SK-N-SH (cell line): ENCODE results near the gene MYO9B. TPM values are rescaled to one million over a fixed set of nuclear protein-coding genes. Genes with fewer than 3 reads are reported as not detected.
A peak's percentile ranks its signal among the peaks of the same experiment; 100 is the strongest.

ENCODE experiments used
- CTCF ChIA-PET: fragments of 300-600, 350-600 bp; formaldehyde crosslinking; extraction: SDS; loops from one replicate; lab custom pipeline; 2021; lab: Yijun Ruan, JAX
- POLR2A ChIA-PET: fragments of 350-600 bp; sonication (Branson Sonifier 250); formaldehyde crosslinking; extraction: SDS; loops from one replicate; lab custom pipeline; 2020; ENCODE audit warnings: antibody characterized with exemption, inconsistent platforms; lab: Yijun Ruan, JAX
- DNase-seq: peaks from one replicate; pipeline ENCODE4 v3.0.0; 2012
- H2AFZ ChIP-seq: fragments of 200-600 bp; sonication (generic); 2 replicates; pipeline ENCODE4 v1.8.1; 2016; ENCODE audit warnings: antibody characterized with exemption, mild to moderate bottlenecking, low read depth
- H3F3A ChIP-seq: fragments of 200-600 bp; sonication (generic); replicated peaks from 2 replicates; pipeline ENCODE3; 2016; ENCODE audit warnings: antibody characterized with exemption, mild to moderate bottlenecking; ENCODE audit not compliant: insufficient read depth
- H3K27ac ChIP-seq, 2 experiments: fragments of 200-500 bp in 1 of 2; fragments of 200-600 bp in 1 of 2; sonication (Bioruptor generic) in 1 of 2; sonication (generic), shearing (Covaris generic) in 1 of 2; 2 replicates each; pipeline versions ENCODE4 v1.5.1 to v1.6.1; 2014 to 2016; ENCODE audit warnings: low read depth in 2 of 2, inconsistent platforms in 1 of 2, low read length in 1 of 2, mild to moderate bottlenecking in 1 of 2, mixed read lengths in 1 of 2
- H3K27me3 ChIP-seq: fragments of 200-600 bp; sonication (generic), shearing (Covaris generic); 2 replicates; pipeline ENCODE4 v1.6.1; 2016; ENCODE audit warnings: mixed run types; ENCODE audit not compliant: insufficient read depth
- H3K36me3 ChIP-seq, 2 experiments: fragments of 200-500 bp in 1 of 2; fragments of 200-600 bp in 1 of 2; sonication (Bioruptor generic) in 1 of 2; sonication (generic) in 1 of 2; replicated peaks in 1 of 2; 2 replicates each; pipeline versions ENCODE3 to v1.5.1; 2014 to 2016; ENCODE audit warnings: low read length in 1 of 2, mild to moderate bottlenecking in 1 of 2; ENCODE audit not compliant: insufficient read depth in 2 of 2, control insufficient read depth in 1 of 2
- H3K4me1 ChIP-seq, 2 experiments: fragments of 200-500 bp in 1 of 2; fragments of 200-600 bp in 1 of 2; sonication (Bioruptor generic) in 1 of 2; sonication (generic), shearing (Covaris generic) in 1 of 2; 2 replicates each; pipeline versions ENCODE4 v1.5.1 to v1.6.1; 2014 to 2016; ENCODE audit warnings: low read depth in 1 of 2, low read length in 1 of 2, mixed run types in 1 of 2; ENCODE audit not compliant: insufficient read depth in 2 of 2, control insufficient read depth in 1 of 2
- H3K4me2 ChIP-seq: fragments of 200-600 bp; sonication (generic), shearing (Covaris generic); 2 replicates; pipeline ENCODE4 v1.6.1; 2017; ENCODE audit warnings: mixed run types
- H3K4me3 ChIP-seq, 2 experiments: fragments of 200-500 bp in 1 of 2; fragments of 200-600 bp in 1 of 2; sonication (Bioruptor generic) in 1 of 2; sonication (generic), shearing (Covaris generic) in 1 of 2; 2 replicates each; pipeline versions ENCODE4 v1.5.1 to v1.8.1; 2014 to 2016; ENCODE audit warnings: low read depth in 2 of 2, inconsistent platforms in 1 of 2, low read length in 1 of 2, mild to moderate bottlenecking in 1 of 2, mixed read lengths in 1 of 2, moderate library complexity in 1 of 2
- H3K79me2 ChIP-seq: fragments of 200-600 bp; sonication (generic); 2 replicates; pipeline ENCODE4 v1.8.1; 2017; ENCODE audit warnings: mild to moderate bottlenecking; ENCODE audit not compliant: insufficient read depth
- H3K9ac ChIP-seq: fragments of 200-600 bp; sonication (generic); 2 replicates; pipeline ENCODE4 v1.6.1; 2017; ENCODE audit warnings: mixed run types
- H3K9me2 ChIP-seq: fragments of 200-600 bp; sonication (generic); 2 replicates; pipeline ENCODE4 v1.6.1; 2017; ENCODE audit warnings: mixed run types
- H3K9me3 ChIP-seq: fragments of 200-600 bp; sonication (generic); 2 replicates; pipeline ENCODE4 v1.6.1; 2017; ENCODE audit warnings: mixed run types, mild to moderate bottlenecking, moderate library complexity
- H4K20me1 ChIP-seq: fragments of 200-600 bp; sonication (generic); 2 replicates; pipeline ENCODE4 v1.6.1; 2017; ENCODE audit warnings: mild to moderate bottlenecking, mixed run types; ENCODE audit not compliant: insufficient read depth
- CHD2 ChIP-seq: fragments of 150-350 bp; IDR thresholded peaks from 2 replicates; pipeline ENCODE4 v1.6.1; 2018; ENCODE audit warnings: low read length; ENCODE audit not compliant: partially characterized antibody
- CTCF ChIP-seq: fragments of 200-600 bp; sonication (generic); IDR thresholded peaks from 2 replicates; pipeline ENCODE4 v1.6.1; 2017; ENCODE audit warnings: antibody characterized with exemption, mild to moderate bottlenecking, moderate library complexity
- FOXM1 ChIP-seq: IDR thresholded peaks from 2 replicates; pipeline ENCODE4 v1.4.0; 2012; ENCODE audit warnings: low read depth, mild to moderate bottlenecking
- JUND ChIP-seq: IDR thresholded peaks from 2 replicates; pipeline ENCODE4 v1.4.0; 2012
- MAX ChIP-seq: IDR thresholded peaks from 2 replicates; pipeline ENCODE4 v1.4.0; 2012; ENCODE audit warnings: low read depth
- MEF2A ChIP-seq: IDR thresholded peaks from 2 replicates; pipeline ENCODE4 v1.4.0; 2012; ENCODE audit warnings: low read depth, borderline replicate concordance
- MXI1 ChIP-seq: IDR thresholded peaks from 2 replicates; pipeline ENCODE4 v1.6.1; 2012; ENCODE audit warnings: mild to moderate bottlenecking, low read depth, low read length, improper control_type of control experiment
- NFIC ChIP-seq: IDR thresholded peaks from 2 replicates; pipeline ENCODE4 v1.4.0; 2012; ENCODE audit warnings: borderline replicate concordance
- NRF1 ChIP-seq: IDR thresholded peaks from 2 replicates; pipeline ENCODE4 v1.6.1; 2012; ENCODE audit warnings: low read depth, mild to moderate bottlenecking, low read length
- POLR2AphosphoS5 ChIP-seq: IDR thresholded peaks from 2 replicates; pipeline ENCODE4 v1.6.1; 2012; ENCODE audit warnings: low read depth, low read length
- RAD21 ChIP-seq: IDR thresholded peaks from 2 replicates; pipeline ENCODE4 v1.6.1; 2012; ENCODE audit warnings: mild to moderate bottlenecking, low read length
- RCOR1 ChIP-seq: fragments of 150-350 bp; IDR thresholded peaks from 2 replicates; pipeline ENCODE4 v1.6.1; 2017; ENCODE audit warnings: antibody characterized with exemption, low read length
- REST ChIP-seq: IDR thresholded peaks from 2 replicates; pipeline ENCODE4 v1.6.1; 2012; ENCODE audit warnings: mild to moderate bottlenecking, low read depth, low read length, moderate library complexity
- RXRA ChIP-seq: IDR thresholded peaks from 2 replicates; pipeline ENCODE4 v1.4.0; 2012; ENCODE audit warnings: low read depth, mild to moderate bottlenecking, borderline replicate concordance
- SIN3A ChIP-seq: IDR thresholded peaks from 2 replicates; pipeline ENCODE4 v1.6.1; 2012; ENCODE audit warnings: low read depth, mild to moderate bottlenecking, low read length, moderate library complexity, borderline replicate concordance
- SMC3 ChIP-seq: IDR thresholded peaks from 2 replicates; pipeline ENCODE4 v1.6.1; 2012; ENCODE audit warnings: low read depth, low read length, improper control_type of control experiment
- TAF1 ChIP-seq: IDR thresholded peaks from 2 replicates; pipeline ENCODE4 v1.6.1; 2012; ENCODE audit warnings: low read depth, mild to moderate bottlenecking, low read length, moderate library complexity, borderline replicate concordance
- TCF12 ChIP-seq: IDR thresholded peaks from 2 replicates; pipeline ENCODE4 v1.4.0; 2012
- TEAD4 ChIP-seq: IDR thresholded peaks from 2 replicates; pipeline ENCODE4 v1.4.0; 2012; ENCODE audit warnings: mild to moderate bottlenecking, borderline replicate concordance; ENCODE audit not compliant: insufficient read depth
- YY1 ChIP-seq: IDR thresholded peaks from 2 replicates; pipeline ENCODE4 v1.4.0; 2012; ENCODE audit warnings: low read depth, mild to moderate bottlenecking
- ZBTB33 ChIP-seq: IDR thresholded peaks from 2 replicates; pipeline ENCODE4 v1.4.0; 2012; ENCODE audit warnings: low read depth, borderline replicate concordance
- WGBS: methylation state at CpG from one replicate; pipeline ENCODE4 v1.1.6; 2017; ENCODE audit warnings: low lambda C conversion rate; 5-methylcytosine and 5-hydroxymethylcytosine counted together
- polyA plus RNA-seq, 3 experiments: library from polyadenylated mRNA; depleted of rRNA; stranded (reverse); fragments of >200 nt; gene quantifications; 2 replicates each; pipeline ENCODE4 v1.2.3, GENCODE V29; 2012

Gene MYO9B
- polyA plus RNA-seq, 1 of the 3 experiments (the other 2 are of a cell fraction) = 37.6 TPM

- TF ChIP-seq ZBTB33 (no peak), SMC3 (no peak), NRF1 (no peak), RXRA (no peak), MXI1 (no peak), TEAD4 (no peak)
- TF ChIP-seq, all 33 proteins: peak for 0
Measured at GRCh38 chr19:17234911-17235299, 159.3 kb downstream of the MYO9B start (continued).

- Histone ChIP-seq H3K4me2 (peak overlapping the region; percentile 97), H3K9me3 (no peaks in the 10 kb centered on the region), H3K4me3 (peak overlapping the region; percentile 53 to 70), H3K27ac (peak overlapping the region; percentile 39 to 83), H3K4me1 (peaks cover 13 to 22% of the 10 kb centered on the region in 2 experiments; a peak in 3 of 4 replicates), H3K9ac (peak overlapping the region; percentile 34; the same call in 1 of the 2 replicates), H3K79me2 (peaks cover 62% of the 10 kb centered on the region), H3K9me2 (no peaks in the 10 kb centered on the region), H2AFZ (no peak overlapping the region), H3F3A (peaks cover 21% of the 10 kb centered on the region), H3K36me3 (peaks cover 13 to 19% of the 10 kb centered on the region in 2 experiments), H4K20me1 (peaks cover 17% of the 10 kb centered on the region), H3K27me3 (no peaks in the 10 kb centered on the region)
- peak; percentile 71 for DNase-seq
- no peak for TF ChIP-seq MEF2A
- TF ChIP-seq YY1 = 0 out of 2 replicates have a peak, but pooled peaks have one; percentile 55
- peak; percentile 63; the same call in 1 of the 2 replicates for TF ChIP-seq SIN3A
- no peak for TF ChIP-seq TCF12
- TF ChIP-seq MXI1 = peak; percentile 91
- TF ChIP-seq POLR2AphosphoS5 = no peak
- TF ChIP-seq JUND = no peak
- peak; percentile 37 for TF ChIP-seq SMC3
- TF ChIP-seq REST = no peak
- TF ChIP-seq RCOR1 = no peak
- TF ChIP-seq MAX = peak; percentile 63
- no peak for TF ChIP-seq ZBTB33
- no peak for TF ChIP-seq FOXM1
- peak; percentile 56 for TF ChIP-seq RAD21
- TF ChIP-seq CTCF = peak; percentile 49
- TF ChIP-seq CHD2 = no peak
- no peak for TF ChIP-seq NFIC
- TF ChIP-seq TAF1 = peak; percentile 5; the same call in 1 of the 2 replicates
- ChIA-PET POLR2A (interaction anchor here (0.8 to 2.4 kb wide), 3 partner anchors 9 to 20 kb away, joined by 5 to 12 read pairs (median 12); partner anchors contain the start of genes OCEL1 and USE1), CTCF (interaction anchor here (0.7 to 4.4 kb wide), 8 partner anchors 9 to 164 kb away, joined by 3 to 29 read pairs (median 4); partner anchors contain the start of genes ANKLE1, OCEL1 and USE1)
- 0% methylated on average over 8 of the region's 80 CpGs for WGBS
Measured at GRCh38 chr19:17235300-17235970, 159.9 kb downstream of the MYO9B start.
